HG03097 (cell line): Measurements from ENCODE around the gene CLRN2.

ENCODE experiments used
- ATAC-seq: cut with Tn5 transposase; IDR thresholded peaks from one replicate; pipeline ENCODE4 v1.9.1; 2021; ENCODE audit not compliant: unreplicated experiment, low FRiP score

The CLRN2 gene, protein sequence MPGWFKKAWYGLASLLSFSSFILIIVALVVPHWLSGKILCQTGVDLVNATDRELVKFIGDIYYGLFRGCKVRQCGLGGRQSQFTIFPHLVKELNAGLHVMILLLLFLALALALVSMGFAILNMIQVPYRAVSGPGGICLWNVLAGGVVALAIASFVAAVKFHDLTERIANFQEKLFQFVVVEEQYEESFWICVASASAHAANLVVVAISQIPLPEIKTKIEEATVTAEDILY

GRCh38 chr4:17514865-17515264 is at the start of gene CLRN2:
Gene CLRN2, plus strand, starts transcription at chr4:17515165. Its CDS starts 102 bp downstream, at chr4:17515267.
- ATAC-seq = no peak

- ATAC-seq = no peak
Observed at GRCh38 chr4:17468619-17469221, 46.2 kb upstream of the CLRN2 start.

- no peak for ATAC-seq
Observed at GRCh38 chr4:17469931-17470674, 44.9 kb upstream of the CLRN2 start.

DNA sequence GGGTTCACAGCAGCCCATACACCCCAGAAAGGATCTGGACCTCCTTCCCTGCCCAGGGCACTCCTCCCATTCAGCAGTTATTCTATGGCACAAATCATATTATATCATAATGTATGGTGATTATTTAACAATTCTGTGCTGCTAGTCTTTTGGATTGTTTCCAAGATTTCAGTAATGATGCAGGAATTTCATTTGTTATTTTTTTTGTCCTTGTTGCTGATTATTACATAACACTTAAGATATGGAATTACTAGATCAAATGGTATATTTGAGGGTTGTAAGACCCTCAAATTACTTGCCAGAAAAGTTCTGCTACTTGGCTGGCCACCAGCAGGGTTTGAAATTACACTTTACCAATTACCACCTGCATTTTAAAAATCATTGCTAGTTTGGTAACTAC is 39.5 kb upstream of the CLRN2 start:
- ATAC-seq = no peak

DNA sequence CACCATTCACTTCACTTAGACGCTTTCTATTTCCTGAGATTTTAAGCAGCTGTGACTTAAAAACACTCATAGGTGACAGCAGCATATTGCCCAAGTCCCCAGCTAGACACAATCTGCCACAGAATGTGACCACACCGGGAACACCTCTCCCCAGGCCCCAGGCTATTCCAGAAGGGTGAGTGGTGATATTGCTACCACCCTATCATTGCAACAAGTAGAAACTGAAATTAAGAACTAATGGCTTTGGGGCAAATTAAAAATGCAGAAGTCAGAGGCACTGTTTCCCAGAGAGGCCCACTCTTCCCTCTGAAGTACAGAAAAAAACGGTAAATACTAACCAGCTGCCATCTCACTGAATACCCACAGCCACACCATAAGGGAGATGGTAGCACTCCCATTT is 38.1 kb upstream of the CLRN2 start:
- ATAC-seq = no peak

DNA sequence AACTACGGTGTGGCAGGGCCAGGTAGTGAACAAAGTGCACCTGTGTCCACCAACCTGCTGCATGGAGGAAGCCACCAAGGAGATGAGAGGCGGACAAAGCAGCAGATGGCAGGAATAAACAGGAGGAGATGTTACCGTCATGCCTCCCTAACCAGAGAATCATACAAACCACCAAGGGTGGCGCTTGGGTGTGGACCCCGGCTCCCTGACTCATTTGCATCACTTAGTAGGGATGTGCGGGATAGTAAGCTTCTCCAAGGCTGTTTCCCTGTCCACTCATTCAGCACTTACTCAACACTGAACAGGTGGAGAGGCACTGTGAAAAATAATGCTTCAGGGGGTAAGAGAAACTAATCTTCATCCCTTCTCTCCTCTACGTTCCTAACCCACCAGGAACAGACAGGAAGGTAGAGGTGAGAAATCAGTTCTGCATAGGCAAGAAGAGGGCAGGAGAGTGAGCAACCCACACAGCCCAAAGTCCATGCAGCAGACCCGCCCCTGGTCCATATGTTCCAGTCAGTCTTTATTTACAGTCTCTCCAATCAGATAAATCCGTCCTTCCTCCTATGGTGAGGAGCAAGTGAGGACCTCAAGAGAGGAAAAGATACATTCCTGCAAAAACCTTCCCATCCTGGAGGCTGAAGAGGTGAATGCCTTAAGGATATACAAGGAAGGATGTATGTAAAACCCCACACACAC is 37.0 kb upstream of the CLRN2 start:
- no peak for ATAC-seq

GRCh38 chr4:17480210-17480927 is 34.6 kb upstream of the CLRN2 start:
- ATAC-seq = no peak

DNA sequence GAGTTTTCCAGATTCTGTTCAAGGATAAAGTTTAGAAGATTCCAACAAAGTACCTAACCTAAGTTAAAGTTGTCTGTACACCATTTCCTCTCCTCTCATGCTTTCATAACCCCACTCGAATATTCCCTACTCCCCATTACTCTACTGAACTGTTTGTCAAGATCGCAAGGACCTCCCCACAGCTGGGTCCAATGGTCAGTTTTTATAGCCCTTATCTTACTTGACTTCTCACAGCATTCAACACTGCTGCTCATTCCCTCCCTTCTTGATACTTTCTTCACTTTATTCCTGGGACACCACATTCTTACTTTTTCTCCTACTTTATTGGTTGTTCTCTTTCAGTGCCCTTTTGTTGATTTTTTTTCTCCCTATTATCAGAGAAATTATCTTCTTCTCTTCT is 34.0 kb upstream of the CLRN2 start:
- no peak for ATAC-seq

DNA sequence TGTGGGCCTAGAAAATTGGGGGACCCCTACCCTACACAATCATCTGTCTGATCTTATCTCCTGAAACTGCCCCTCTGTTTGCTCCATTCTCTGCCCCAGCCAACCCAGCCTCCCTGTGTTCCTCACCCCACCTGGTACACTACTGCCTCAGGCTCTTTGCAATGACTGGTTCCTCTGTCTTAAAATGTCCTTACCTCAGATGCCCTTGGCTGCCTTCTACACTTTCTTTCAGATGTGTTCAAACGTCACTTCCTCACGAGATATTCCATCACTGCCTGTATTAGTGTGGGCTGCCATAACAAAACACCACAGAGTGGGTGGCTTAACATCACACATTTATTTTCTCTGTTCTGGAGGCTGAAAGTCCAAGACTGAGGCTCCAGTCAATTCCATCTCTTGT is 32.2 kb upstream of the CLRN2 start:
- ATAC-seq = no peak

DNA sequence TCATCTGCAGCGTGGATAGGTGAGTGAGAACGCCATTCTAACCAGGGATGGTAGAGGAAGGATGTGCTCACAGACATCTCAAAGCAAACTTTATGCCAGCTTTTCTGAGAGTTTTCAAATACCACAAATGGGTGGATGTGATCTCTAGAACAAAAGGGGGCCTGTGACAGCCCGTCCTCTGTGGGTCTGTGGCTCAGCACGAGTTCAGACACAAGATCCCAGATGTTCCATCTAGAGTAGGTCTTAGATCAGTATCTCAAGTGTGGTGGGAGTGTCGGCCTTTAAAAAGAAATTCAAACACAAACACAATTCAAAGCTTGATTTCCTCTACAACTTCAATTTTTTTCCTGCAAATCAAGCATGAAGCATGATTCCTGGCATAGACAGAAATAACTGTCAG is 25.8 kb upstream of the CLRN2 start:
- ATAC-seq = no peak

- ATAC-seq = no peak
Observed at GRCh38 chr4:17489721-17490120, 25.2 kb upstream of the CLRN2 start.

DNA sequence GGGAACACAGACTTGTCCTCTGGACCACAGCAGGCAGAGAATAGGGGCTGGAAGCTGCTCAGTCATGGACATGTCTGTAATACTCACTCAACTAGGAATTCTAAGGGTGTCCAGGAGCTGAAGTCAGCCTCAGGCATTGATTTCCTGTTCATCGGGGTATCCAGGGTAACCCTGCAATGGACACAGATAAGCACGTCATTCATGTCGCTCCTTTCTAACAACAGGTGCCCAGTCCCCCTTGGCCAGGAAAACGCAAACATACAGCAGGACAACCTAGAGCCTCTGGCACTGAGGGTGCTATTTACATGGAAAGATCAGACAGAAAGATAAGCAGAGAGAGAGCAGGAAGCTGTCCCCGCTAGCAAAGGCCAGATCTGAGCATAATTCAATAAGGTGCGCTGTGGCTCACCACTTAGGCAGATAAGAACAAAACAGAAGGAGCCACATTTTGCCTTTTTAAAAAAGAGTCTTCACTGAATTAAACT is 24.3 kb upstream of the CLRN2 start:
- ATAC-seq = no peak

GRCh38 chr4:17491196-17491595 is 23.8 kb upstream of the CLRN2 start:
- no peak for ATAC-seq

DNA sequence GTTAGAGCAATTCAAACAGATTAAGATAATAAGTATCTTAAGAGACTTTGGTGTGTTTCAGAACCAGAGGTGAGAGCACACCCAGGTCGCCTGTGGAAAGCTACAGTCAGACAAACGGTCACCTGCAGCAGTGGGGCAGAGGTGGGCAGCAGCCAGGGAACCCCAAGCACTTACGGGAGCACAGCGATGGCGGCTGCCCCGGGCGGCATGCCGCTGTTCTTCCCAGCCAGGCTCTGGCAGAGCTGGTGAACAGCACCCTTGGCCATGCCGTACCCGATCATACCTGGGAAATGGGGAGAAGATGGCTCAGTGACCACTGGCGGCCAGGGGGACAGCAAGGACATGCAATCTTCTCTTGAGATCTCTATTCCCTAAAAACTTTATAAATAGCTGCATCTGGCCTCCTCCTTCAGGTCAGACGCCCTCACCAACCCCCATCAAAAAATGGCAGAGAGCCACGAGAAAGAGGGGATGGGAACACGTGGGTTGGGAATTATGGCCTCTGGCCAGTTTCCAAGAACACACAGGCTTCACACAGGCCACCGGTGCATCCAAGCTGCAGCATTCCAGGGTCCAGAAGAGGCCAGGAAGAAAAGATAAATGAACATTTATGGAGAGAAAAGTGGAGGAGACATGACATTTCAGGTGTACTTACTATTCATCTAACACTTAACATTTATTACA is 22.8 kb upstream of the CLRN2 start:
- ATAC-seq = no peak

GRCh38 chr4:17492876-17493275 is 22.1 kb upstream of the CLRN2 start:
- ATAC-seq = no peak

DNA sequence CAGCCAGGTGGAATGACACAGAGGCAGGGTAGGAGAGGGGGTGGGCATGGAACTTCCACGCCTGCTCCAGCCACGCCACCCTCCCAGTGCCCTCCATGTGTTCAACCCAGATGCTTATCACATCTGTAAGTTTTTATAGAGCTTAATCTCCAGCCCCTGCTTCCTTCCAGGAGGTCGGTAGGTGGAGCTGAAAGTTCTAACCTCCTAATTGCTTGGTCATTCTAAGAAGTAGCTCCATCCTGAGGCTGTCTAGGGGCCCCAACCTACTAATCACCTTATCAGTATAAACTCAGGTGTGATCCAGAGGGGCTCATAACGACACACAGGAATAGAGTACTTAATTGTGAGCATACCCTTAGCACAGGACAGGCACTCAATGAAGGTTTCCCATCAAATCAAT is 21.3 kb upstream of the CLRN2 start:
- ATAC-seq = no peak

DNA sequence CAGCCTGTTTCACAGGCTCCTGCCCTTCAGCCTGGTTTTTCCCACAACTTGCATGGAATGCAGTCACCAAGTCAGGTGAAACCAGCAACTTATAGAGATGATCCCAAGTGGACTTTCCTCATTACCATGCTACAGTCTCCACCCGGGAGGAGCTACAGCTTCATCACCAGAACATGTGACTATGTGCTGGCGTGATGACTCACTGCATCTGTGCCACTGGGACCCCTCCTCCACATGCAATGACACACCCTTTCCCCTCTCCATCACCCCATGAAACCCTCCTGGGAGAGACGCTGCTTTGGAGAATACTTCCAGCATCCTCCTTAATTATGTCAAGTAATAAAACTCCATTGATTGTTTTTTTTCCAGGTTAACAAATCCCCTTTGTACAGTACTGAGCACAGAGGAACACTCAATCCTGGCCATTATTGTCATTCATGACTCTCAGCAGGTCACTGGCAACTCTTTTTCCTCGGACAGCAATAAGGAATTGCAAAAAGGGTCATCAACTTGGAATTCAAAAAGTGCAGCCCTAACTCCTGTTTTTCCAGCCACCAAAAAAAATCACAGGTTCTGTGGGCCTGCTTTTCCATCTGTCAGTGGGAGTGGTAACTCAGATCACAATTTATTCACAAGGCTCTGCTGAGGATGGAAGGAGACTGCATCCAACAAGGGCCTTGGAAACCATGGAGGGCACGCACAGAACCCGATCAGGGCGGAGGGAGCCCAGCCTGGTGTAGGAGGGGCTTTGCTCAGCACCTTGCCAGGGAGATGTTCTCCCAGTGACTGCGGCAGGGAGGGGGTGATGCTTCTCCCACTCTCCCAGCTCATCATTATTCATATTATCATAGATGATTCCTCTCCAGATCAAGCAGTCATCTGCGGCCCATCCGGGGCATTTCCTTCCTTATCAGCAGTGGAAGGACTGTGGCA is 20.4 kb upstream of the CLRN2 start:
- no peak for ATAC-seq

DNA sequence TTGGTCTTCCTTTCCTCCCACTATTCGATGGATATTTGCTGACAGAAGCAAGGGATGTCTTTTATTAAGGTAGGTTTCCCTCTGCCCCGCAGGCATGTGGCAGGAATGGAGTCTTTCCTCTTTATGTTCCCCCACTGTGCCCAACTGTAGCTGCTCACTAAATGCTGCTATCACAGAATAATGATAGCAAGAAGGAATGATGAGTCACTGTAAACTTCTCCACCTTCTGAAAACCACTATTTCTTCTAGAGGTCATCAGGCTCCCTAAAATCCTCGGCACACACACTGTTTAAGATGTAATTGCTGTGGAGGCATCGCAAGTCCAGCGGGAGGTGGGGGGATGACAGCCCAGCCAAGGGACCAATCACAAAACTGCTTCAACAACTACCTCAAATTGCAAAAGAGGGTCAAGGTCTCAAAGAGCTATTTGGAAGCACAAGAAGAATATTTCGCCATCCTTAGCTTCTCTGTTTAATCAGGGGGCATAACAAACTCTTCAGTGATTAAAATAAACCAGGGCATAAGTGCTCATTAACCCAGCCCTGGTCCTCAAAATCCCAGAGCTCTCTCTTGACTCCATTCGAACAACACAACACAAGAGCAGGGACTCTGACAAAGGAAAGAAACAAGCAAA is 17.0 kb upstream of the CLRN2 start:
- ATAC-seq = no peak

- no peak for ATAC-seq
Observed at GRCh38 chr4:17500574-17500973, 14.4 kb upstream of the CLRN2 start.
